ENCODE data around the gene CFAP46. TPM values are rescaled to one million over a fixed set of nuclear protein-coding genes. Genes with fewer than 3 reads are reported as not detected.

CFAP46 gene
- total RNA-seq, 1 experiment from 2014 or later: 3.3 TPM

- TF ChIP-seq STAT6 (CRISPR knock-in tag; conservative IDR thresholded peaks at IDR 0.05; ENCODE audit: low read depth): no peak
- TF ChIP-seq ZNF121 (CRISPR knock-in tag; IDR thresholded peaks at IDR 0.05): no peak
- TF ChIP-seq IRF1 (CRISPR knock-in tag; IDR thresholded peaks at IDR 0.05): no peak
- TF ChIP-seq NR1H2 (CRISPR knock-in tag; IDR thresholded peaks at IDR 0.05): no peak
- no peak for TF ChIP-seq NFYB (CRISPR knock-in tag; conservative IDR thresholded peaks at IDR 0.05; ENCODE audit: low read depth)
- no peak for TF ChIP-seq HMGXB4 (CRISPR knock-in tag; IDR thresholded peaks at IDR 0.05)
- TF ChIP-seq ZSCAN18 (CRISPR knock-in tag; IDR thresholded peaks at IDR 0.05): no peak
- TF ChIP-seq E2F1 (CRISPR knock-in tag; IDR thresholded peaks at IDR 0.05): no peak
- no peak for TF ChIP-seq SP1 (CRISPR knock-in tag; conservative IDR thresholded peaks at IDR 0.05)
- no peaks in the 10 kb centered on the region for H3K36me3 Mint-ChIP-seq
- CTCF ChIA-PET: interaction anchor here (0.9 to 1.5 kb wide), 5 partner anchors 10 to 601 kb away, joined by 3 to 6 read pairs (median 4); no protein-coding TSS in a partner anchor
These were observed 19.0 kb upstream of the CFAP46 start for GRCh38 chr10:132961420-132961786.

GRCh38 chr10:132960631-132961419 lies 18.5 kb upstream of the CFAP46 start:
- no peak overlapping the region for H3K4me3 Mint-ChIP-seq
- ChIA-PET POLR2A (no interaction called here), CTCF (no interaction called here)

More at GRCh38 chr10:132961420-132961786, 19.0 kb upstream of the CFAP46 start:
- ATAC-seq (no peak), DNase-seq (ENCODE audit: low spot score) (no peak)
- H3K27me3 Mint-ChIP-seq (ENCODE audit: low read depth): peaks cover 3% of the 10 kb centered on the region
- peaks cover 16% of the 10 kb centered on the region for H3K4me1 Mint-ChIP-seq
- H3K4me3 Mint-ChIP-seq: no peak overlapping the region
- POLR2A ChIA-PET: no interaction called here
- H3K27ac Mint-ChIP-seq: no peak overlapping the region
- H3K9me3 Mint-ChIP-seq: peaks cover 5% of the 10 kb centered on the region; the same call in 1 of the 2 replicates

GRCh38 chr10:132960071-132960472 lies 17.7 kb upstream of the CFAP46 start:
- Mint-ChIP-seq H3K36me3 (no peaks in the 10 kb centered on the region), H3K4me3 (no peak overlapping the region), H3K27me3 (ENCODE audit: low read depth) (no peaks in the 10 kb centered on the region), H3K4me1 (peaks cover 16% of the 10 kb centered on the region), H3K27ac (no peak overlapping the region), H3K9me3 (no peaks in the 10 kb centered on the region)
- ChIA-PET CTCF (no interaction called here), POLR2A (no interaction called here)
- ATAC-seq (no peak), DNase-seq (ENCODE audit: low spot score) (no peak)
- TF ChIP-seq ERG (CRISPR knock-in tag; IDR thresholded peaks at IDR 0.05) (no peak), ETV6 (CRISPR knock-in tag; IDR thresholded peaks at IDR 0.05) (no peak), GTF2I (CRISPR knock-in tag; conservative IDR thresholded peaks at IDR 0.05) (no peak), MLX (CRISPR knock-in tag; IDR thresholded peaks at IDR 0.05) (no peak), SMAD4 (CRISPR knock-in tag; IDR thresholded peaks at IDR 0.05) (no peak), ZBTB43 (CRISPR knock-in tag; IDR thresholded peaks at IDR 0.05) (no peak), MAX (CRISPR knock-in tag; IDR thresholded peaks at IDR 0.05) (no peak), FOXP1 (CRISPR knock-in tag; IDR thresholded peaks at IDR 0.05; ENCODE audit: borderline replicate concordance) (no peak), FOXJ3 (CRISPR knock-in tag; IDR thresholded peaks at IDR 0.05; ENCODE audit: borderline replicate concordance) (no peak)

More at GRCh38 chr10:132960631-132961419, 18.5 kb upstream of the CFAP46 start:
- DNase-seq (ENCODE audit: low spot score): no peak
- TF ChIP-seq TEAD1 (CRISPR knock-in tag; IDR thresholded peaks at IDR 0.05): no peak
- ATAC-seq: no peak
- Mint-ChIP-seq H3K36me3 (no peaks in the 10 kb centered on the region), H3K9me3 (peaks cover 5% of the 10 kb centered on the region; the same call in 1 of the 2 replicates), H3K27me3 (ENCODE audit: low read depth) (peaks cover 3% of the 10 kb centered on the region), H3K27ac (no peak overlapping the region), H3K4me1 (peaks cover 16% of the 10 kb centered on the region)
